Measurements from ENCODE around the gene CATSPERE.

The CATSPERE gene

DNA sequence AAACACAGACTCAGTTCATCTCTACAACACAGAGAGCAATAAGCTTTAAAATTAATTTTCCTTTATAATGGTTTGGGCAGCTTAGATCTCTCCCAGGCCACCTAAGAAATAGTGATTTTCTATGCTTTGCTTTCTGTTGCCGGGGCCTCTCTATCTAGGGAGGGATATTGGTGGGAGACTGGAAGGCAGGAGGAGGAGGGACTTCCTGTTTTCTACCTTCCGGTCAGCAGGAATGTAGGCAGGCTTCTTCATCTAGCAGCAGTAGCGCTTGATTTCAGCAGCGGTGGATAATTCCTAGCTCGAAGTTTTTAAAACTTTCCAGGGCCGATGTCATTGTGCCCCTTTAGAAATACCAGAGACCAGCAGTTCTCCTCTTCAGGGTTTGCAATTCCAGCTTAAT is 186.7 kb downstream of the CATSPERE start:
- no peak for DNase-seq (ENCODE audit: extremely low read depth, insufficient read length)
- Histone ChIP-seq H3K36me3 (ENCODE audit: control insufficient read depth, insufficient read depth, low read length) (no peaks in the 10 kb centered on the region), H3K4me3 (replicated peaks; ENCODE audit: low read depth, low read length) (no peak overlapping the region), H3K27me3 (replicated peaks; ENCODE audit: control insufficient read depth, insufficient read depth, low read length) (peaks cover 1% of the 10 kb centered on the region; the same call in 1 of the 2 replicates)
- TF ChIP-seq, protein P1, sequence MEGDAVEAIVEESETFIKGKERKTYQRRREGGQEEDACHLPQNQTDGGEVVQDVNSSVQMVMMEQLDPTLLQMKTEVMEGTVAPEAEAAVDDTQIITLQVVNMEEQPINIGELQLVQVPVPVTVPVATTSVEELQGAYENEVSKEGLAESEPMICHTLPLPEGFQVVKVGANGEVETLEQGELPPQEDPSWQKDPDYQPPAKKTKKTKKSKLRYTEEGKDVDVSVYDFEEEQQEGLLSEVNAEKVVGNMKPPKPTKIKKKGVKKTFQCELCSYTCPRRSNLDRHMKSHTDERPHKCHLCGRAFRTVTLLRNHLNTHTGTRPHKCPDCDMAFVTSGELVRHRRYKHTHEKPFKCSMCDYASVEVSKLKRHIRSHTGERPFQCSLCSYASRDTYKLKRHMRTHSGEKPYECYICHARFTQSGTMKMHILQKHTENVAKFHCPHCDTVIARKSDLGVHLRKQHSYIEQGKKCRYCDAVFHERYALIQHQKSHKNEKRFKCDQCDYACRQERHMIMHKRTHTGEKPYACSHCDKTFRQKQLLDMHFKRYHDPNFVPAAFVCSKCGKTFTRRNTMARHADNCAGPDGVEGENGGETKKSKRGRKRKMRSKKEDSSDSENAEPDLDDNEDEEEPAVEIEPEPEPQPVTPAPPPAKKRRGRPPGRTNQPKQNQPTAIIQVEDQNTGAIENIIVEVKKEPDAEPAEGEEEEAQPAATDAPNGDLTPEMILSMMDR (IDR thresholded peaks at IDR 0.05; ENCODE audit: insufficient read depth, low read length, poor library complexity, severe bottlenecking), result no peak

DNA sequence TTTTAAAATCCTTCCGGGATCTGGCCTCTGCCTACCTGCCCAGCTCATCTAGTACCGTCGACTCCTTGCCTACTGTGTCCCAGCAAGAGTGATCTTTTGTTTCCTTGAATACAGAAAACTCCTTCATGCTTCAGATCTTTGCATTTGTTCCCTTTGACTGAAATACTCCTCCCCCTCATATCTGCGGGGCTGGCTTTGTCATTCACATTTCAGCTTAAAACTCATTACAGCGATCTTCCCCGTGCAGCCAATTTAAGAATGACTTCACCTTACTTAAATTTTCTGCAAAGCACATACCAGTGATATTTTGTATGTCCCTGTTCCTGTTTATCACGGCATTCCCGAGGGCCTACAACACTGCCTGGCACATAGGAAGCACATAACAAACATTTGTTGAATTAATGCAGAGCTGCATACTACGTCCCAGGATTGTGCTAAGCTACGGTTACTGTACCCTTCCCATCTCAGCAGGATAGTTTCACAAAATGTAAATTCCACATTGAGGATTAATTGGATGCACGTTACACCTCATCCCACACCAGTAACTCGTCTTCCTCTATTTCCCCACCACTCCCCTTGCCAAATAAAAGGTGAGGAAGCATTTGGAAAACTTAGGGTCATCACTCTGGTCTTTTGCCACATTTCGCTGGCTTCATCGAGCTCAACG is 191.0 kb downstream of the CATSPERE start:
- H3K36me3 ChIP-seq (ENCODE audit: control insufficient read depth, insufficient read depth, low read length), result no peaks in the 10 kb centered on the region
- DNase-seq (ENCODE audit: extremely low read depth, insufficient read length), result no peak
- peaks cover 1% of the 10 kb centered on the region; the same call in 1 of the 2 replicates for H3K27me3 ChIP-seq (replicated peaks; ENCODE audit: control insufficient read depth, insufficient read depth, low read length)
- peak overlapping the region; percentile 49 for H3K4me3 ChIP-seq (replicated peaks; ENCODE audit: low read depth, low read length)
- TF ChIP-seq, protein P1 (IDR thresholded peaks at IDR 0.05; ENCODE audit: insufficient read depth, low read length, poor library complexity, severe bottlenecking), result no peak

DNA sequence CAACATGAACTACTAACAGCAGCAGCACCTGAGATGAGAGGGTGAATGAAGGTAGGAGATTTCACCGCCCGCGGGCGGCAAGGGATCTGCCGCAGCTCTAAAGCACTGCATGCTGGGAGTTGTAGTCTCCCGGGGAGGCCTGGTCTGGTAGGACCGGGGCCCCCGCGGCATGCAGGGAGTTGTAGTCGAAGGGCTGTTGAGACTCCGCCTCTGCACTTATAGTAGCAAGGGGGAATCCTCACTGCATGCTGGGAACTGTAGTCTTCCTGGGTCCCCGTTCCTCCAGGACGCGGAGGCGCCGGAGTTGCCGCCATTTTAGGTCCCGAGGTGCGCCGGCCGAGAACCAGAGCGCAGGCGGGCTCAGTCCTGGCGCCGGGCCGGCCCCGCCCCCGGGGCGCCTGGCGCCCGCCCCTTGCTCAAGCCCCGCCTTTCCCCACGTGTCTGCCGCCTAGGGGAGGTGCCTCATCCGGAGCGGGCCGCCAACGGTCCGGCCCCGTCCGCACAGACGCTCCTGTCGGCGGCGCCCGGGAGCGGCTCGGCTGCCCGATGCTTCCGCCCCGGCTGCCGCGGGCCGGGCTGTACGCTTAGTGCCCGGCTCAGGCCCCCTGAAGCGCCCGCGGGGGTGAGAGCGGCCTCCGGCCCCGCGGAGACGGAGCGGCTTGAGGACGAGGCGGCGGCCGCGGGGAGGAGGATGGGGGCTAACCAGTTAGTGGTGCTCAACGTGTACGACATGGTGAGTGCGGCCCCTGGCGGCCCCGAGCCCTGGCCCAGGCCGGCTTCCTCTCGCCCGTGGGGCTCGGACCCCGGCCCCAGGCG is 191.8 kb downstream of the CATSPERE start, which contains the start of gene DESI2:
Gene DESI2 (plus strand): TSS at position 504 of the 816 bp plus-strand sequence. CDS start 188 bp downstream, at position 692.
- no peaks in the 10 kb centered on the region for H3K27me3 ChIP-seq (replicated peaks; ENCODE audit: control insufficient read depth, insufficient read depth, low read length)
- peak within 1 kb of the TSS; percentile 88 for H3K4me3 ChIP-seq (replicated peaks; ENCODE audit: low read depth, low read length)
- no peaks in the 10 kb centered on the region for H3K36me3 ChIP-seq (ENCODE audit: control insufficient read depth, insufficient read depth, low read length)
- TF ChIP-seq, protein P1 (IDR thresholded peaks at IDR 0.05; ENCODE audit: insufficient read depth, low read length, poor library complexity, severe bottlenecking), result peak; percentile 48
- peak; percentile 98 for DNase-seq (ENCODE audit: extremely low read depth, insufficient read length)

DNA sequence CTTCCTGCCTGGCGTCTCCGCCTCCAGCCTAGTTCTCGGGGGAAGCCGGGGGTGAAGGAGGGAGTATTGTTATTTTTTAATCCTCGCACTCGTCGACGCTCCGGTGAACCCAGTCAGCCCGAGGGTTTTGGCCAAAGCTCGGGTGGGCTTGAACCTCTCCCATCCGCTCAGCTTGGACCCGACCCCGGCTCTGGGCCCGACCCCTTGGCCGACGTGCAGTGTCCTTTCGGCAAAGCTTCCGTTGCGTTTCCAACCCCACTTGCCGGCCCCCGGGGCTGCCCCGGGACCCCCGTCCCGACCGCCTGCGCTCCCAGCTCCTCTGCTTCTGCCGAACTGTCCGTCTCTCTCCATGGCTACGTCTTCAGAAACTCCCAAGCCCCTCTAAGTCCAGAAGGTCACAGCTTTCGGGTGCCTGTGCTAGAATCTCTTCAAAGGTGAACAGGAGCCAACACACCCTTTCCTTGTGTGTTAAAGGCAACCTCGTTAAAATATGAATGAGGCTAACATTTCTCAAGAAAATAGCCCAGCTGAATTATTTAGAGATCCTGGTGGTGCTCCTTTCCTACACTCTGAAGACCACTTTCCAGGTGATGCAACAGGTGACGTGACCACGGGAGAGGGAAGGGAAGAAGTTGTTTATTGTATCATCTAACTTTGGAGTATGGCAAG is 192.5 kb downstream of the CATSPERE start:
- TF ChIP-seq, protein P1 (IDR thresholded peaks at IDR 0.05; ENCODE audit: insufficient read depth, low read length, poor library complexity, severe bottlenecking), result no peak
- peak overlapping the region; percentile 88 for H3K4me3 ChIP-seq (replicated peaks; ENCODE audit: low read depth, low read length)
- H3K36me3 ChIP-seq (ENCODE audit: control insufficient read depth, insufficient read depth, low read length), result no peaks in the 10 kb centered on the region
- H3K27me3 ChIP-seq (replicated peaks; ENCODE audit: control insufficient read depth, insufficient read depth, low read length), result no peaks in the 10 kb centered on the region
- DNase-seq (ENCODE audit: extremely low read depth, insufficient read length), result no peak

DNA sequence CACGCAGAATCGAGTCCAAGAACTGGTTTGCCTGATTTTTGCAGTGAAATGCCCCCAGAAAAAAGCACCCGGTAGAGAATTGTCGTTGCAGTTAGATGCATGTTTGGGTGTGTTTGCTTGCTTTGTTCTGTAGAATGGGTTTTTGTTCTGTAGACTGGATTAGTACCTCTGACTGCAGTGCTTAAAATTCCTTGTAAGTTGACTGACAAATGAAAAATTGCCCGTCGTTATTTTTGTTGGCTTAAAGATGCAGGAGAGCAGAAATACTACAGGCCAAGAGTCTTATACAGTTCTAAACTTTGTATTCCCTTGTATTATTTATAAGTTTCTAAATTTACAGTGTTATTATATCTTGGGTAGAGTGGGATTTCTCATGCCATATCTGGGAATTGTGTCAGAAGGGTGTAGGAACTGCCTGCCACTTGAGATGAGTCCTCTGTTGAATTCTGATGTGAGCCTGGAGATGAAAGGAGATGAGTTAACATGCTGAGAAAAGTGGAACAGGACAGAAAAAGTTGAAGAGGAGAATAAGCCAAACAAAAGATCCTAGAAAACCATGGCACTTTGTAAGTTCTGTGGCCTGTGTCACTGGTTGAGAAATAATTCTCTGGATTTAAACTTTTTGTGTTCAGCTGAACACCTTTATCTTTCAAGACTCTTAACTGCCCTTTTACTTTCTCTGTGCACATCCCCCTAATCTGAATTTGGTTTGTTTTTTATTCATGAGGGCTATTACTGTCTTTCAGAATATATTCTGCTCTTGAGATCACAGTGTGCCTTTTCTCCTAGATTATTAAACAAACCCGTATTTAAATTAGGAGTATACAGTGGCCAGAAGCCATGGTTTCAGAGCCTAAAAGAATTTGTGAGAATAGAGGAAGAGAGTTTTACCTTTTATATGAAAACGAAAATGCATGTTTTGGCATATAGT is 193.3 kb downstream of the CATSPERE start:
- DNase-seq (ENCODE audit: extremely low read depth, insufficient read length), result no peak
- no peaks in the 10 kb centered on the region for H3K36me3 ChIP-seq (ENCODE audit: control insufficient read depth, insufficient read depth, low read length)
- TF ChIP-seq, protein P1 (IDR thresholded peaks at IDR 0.05; ENCODE audit: insufficient read depth, low read length, poor library complexity, severe bottlenecking), result no peak

More for the DNA sequence above, 193.3 kb downstream of the CATSPERE start:
- Histone ChIP-seq H3K27me3 (replicated peaks; ENCODE audit: control insufficient read depth, insufficient read depth, low read length) (no peaks in the 10 kb centered on the region), H3K4me3 (replicated peaks; ENCODE audit: low read depth, low read length) (peak overlapping the region; percentile 88)

All from GM06990 (cell line).